ENCODE measurements around the gene GPC5. TPM values are rescaled to one million over a fixed set of nuclear protein-coding genes. Genes with fewer than 3 reads are reported as not detected.

GPC5 gene
- total and polyA plus RNA-seq, 2 of the 13 experiments (the other 11 are each of a cell fraction or from before 2014, with no cell fraction given) = 0.02 to 0.07 TPM

DNA sequence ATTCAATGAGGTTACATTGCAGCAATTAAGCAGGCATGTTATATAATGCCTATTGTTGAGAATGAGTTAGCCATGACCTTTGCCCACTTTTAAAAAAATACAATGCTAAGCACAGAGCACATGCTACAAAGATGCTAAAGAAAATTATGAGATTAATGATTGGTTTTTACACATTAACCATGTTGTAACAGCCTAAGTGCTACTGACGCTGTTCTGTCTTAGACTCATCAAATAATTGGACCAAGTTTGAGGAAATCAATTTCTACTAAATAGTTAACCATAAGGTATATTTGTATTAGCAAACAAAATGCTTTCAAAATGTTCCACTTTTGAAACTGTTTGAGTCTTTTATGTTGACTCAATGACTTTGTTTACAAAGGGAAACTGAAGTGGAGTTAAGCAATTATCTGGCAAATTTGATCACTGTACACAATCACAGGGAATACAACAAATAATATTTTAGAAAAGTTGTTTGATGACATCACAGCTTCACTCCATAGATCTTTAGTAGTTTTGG lies 36.6 kb upstream of the GPC5 start (continued):
- TF ChIP-seq, protein P1, sequence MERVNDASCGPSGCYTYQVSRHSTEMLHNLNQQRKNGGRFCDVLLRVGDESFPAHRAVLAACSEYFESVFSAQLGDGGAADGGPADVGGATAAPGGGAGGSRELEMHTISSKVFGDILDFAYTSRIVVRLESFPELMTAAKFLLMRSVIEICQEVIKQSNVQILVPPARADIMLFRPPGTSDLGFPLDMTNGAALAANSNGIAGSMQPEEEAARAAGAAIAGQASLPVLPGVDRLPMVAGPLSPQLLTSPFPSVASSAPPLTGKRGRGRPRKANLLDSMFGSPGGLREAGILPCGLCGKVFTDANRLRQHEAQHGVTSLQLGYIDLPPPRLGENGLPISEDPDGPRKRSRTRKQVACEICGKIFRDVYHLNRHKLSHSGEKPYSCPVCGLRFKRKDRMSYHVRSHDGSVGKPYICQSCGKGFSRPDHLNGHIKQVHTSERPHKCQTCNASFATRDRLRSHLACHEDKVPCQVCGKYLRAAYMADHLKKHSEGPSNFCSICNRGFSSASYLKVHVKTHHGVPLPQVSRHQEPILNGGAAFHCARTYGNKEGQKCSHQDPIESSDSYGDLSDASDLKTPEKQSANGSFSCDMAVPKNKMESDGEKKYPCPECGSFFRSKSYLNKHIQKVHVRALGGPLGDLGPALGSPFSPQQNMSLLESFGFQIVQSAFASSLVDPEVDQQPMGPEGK (CRISPR knock-in tag; IDR thresholded peaks at IDR 0.05) = no peak; the same call in 1 of the 2 replicates
- no peak for TF ChIP-seq ZNF562 (CRISPR knock-in tag; IDR thresholded peaks at IDR 0.05; ENCODE audit: borderline replicate concordance)
- TF ChIP-seq KDM2A (CRISPR knock-in tag; IDR thresholded peaks at IDR 0.05; ENCODE audit: borderline replicate concordance, low read depth) = no peak
- no peak for TF ChIP-seq RBFOX2 (IDR thresholded peaks at IDR 0.05; ENCODE audit: low read depth, low read length)
- peak; percentile 80; the same call in 1 of the 2 replicates for TF ChIP-seq TBX3 (IDR thresholded peaks at IDR 0.05; ENCODE audit: borderline replicate concordance)
- TF ChIP-seq RARA (CRISPR knock-in tag; IDR thresholded peaks at IDR 0.05) = peak; percentile 69
- no peak for TF ChIP-seq ZNF431 (CRISPR knock-in tag; IDR thresholded peaks at IDR 0.05; ENCODE audit: borderline replicate concordance, low read depth)
- TF ChIP-seq, protein P2, sequence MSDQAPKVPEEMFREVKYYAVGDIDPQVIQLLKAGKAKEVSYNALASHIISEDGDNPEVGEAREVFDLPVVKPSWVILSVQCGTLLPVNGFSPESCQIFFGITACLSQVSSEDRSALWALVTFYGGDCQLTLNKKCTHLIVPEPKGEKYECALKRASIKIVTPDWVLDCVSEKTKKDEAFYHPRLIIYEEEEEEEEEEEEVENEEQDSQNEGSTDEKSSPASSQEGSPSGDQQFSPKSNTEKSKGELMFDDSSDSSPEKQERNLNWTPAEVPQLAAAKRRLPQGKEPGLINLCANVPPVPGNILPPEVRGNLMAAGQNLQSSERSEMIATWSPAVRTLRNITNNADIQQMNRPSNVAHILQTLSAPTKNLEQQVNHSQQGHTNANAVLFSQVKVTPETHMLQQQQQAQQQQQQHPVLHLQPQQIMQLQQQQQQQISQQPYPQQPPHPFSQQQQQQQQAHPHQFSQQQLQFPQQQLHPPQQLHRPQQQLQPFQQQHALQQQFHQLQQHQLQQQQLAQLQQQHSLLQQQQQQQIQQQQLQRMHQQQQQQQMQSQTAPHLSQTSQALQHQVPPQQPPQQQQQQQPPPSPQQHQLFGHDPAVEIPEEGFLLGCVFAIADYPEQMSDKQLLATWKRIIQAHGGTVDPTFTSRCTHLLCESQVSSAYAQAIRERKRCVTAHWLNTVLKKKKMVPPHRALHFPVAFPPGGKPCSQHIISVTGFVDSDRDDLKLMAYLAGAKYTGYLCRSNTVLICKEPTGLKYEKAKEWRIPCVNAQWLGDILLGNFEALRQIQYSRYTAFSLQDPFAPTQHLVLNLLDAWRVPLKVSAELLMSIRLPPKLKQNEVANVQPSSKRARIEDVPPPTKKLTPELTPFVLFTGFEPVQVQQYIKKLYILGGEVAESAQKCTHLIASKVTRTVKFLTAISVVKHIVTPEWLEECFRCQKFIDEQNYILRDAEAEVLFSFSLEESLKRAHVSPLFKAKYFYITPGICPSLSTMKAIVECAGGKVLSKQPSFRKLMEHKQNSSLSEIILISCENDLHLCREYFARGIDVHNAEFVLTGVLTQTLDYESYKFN (CRISPR knock-in tag; conservative IDR thresholded peaks at IDR 0.05) = peak; percentile 93
- TF ChIP-seq ZNF776 (CRISPR knock-in tag; IDR thresholded peaks at IDR 0.05) = no peak
- TF ChIP-seq ATF1 (CRISPR knock-in tag; IDR thresholded peaks at IDR 0.05) = peak; percentile 3; the same call in 1 of the 2 replicates
- TF ChIP-seq ZNF17 (CRISPR knock-in tag; IDR thresholded peaks at IDR 0.05) = no peak
- TF ChIP-seq THAP11 (CRISPR knock-in tag; IDR thresholded peaks at IDR 0.05) = peak; percentile 37; the same call in 1 of the 2 replicates
- TF ChIP-seq ZNF878 (CRISPR knock-in tag; IDR thresholded peaks at IDR 0.05) = no peak; the same call in 1 of the 2 replicates
- TF ChIP-seq GATA4 (IDR thresholded peaks at IDR 0.05; ENCODE audit: borderline replicate concordance, low read depth) = no peak
- TF ChIP-seq, protein P3, sequence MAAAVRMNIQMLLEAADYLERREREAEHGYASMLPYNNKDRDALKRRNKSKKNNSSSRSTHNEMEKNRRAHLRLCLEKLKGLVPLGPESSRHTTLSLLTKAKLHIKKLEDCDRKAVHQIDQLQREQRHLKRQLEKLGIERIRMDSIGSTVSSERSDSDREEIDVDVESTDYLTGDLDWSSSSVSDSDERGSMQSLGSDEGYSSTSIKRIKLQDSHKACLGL (CRISPR knock-in tag; IDR thresholded peaks at IDR 0.05) = no peak
- TF ChIP-seq, protein P4, sequence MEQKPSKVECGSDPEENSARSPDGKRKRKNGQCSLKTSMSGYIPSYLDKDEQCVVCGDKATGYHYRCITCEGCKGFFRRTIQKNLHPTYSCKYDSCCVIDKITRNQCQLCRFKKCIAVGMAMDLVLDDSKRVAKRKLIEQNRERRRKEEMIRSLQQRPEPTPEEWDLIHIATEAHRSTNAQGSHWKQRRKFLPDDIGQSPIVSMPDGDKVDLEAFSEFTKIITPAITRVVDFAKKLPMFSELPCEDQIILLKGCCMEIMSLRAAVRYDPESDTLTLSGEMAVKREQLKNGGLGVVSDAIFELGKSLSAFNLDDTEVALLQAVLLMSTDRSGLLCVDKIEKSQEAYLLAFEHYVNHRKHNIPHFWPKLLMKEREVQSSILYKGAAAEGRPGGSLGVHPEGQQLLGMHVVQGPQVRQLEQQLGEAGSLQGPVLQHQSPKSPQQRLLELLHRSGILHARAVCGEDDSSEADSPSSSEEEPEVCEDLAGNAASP (CRISPR knock-in tag; IDR thresholded peaks at IDR 0.05; ENCODE audit: borderline replicate concordance) = no peak
- no peak for TF ChIP-seq ZNF773 (CRISPR knock-in tag; IDR thresholded peaks at IDR 0.05; ENCODE audit: borderline replicate concordance)
- TF ChIP-seq, protein P5, sequence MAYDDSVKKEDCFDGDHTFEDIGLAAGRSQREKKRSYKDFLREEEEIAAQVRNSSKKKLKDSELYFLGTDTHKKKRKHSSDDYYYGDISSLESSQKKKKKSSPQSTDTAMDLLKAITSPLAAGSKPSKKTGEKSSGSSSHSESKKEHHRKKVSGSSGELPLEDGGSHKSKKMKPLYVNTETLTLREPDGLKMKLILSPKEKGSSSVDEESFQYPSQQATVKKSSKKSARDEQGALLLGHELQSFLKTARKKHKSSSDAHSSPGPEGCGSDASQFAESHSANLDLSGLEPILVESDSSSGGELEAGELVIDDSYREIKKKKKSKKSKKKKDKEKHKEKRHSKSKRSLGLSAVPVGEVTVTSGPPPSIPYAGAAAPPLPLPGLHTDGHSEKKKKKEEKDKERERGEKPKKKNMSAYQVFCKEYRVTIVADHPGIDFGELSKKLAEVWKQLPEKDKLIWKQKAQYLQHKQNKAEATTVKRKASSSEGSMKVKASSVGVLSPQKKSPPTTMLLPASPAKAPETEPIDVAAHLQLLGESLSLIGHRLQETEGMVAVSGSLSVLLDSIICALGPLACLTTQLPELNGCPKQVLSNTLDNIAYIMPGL (CRISPR knock-in tag; IDR thresholded peaks at IDR 0.05; ENCODE audit: borderline replicate concordance in 1 of 2, low read depth in 1 of 2) = peak in 1 of 2 experiments; percentile 29; a peak in 1 of 4 replicates

All from HepG2 (cell line).